Measurements from ENCODE around the gene ROCK2. TPM values are rescaled to one million over a fixed set of nuclear protein-coding genes. Genes with fewer than 3 reads are reported as not detected.

Gene ROCK2
- total RNA-seq, 4 donors from 2014 or later = 90.0 to 119 (median 101) TPM

- peaks cover 0 to 3% (median 0%) of the 10 kb centered on the region in 4 donors for H3K9me3 ChIP-seq
- H3K27ac ChIP-seq (replicated peaks in 1 of 4) = no peak overlapping the region
- H3K27me3 ChIP-seq = no peaks in the 10 kb centered on the region
- intact Hi-C loops (cut with DNase I) = no loop called here
- H3K4me1 ChIP-seq = no peaks in the 10 kb centered on the region
- H3K4me3 ChIP-seq = no peak overlapping the region
- no peaks in the 10 kb centered on the region for H3K36me3 ChIP-seq
- TF ChIP-seq, protein P1, sequence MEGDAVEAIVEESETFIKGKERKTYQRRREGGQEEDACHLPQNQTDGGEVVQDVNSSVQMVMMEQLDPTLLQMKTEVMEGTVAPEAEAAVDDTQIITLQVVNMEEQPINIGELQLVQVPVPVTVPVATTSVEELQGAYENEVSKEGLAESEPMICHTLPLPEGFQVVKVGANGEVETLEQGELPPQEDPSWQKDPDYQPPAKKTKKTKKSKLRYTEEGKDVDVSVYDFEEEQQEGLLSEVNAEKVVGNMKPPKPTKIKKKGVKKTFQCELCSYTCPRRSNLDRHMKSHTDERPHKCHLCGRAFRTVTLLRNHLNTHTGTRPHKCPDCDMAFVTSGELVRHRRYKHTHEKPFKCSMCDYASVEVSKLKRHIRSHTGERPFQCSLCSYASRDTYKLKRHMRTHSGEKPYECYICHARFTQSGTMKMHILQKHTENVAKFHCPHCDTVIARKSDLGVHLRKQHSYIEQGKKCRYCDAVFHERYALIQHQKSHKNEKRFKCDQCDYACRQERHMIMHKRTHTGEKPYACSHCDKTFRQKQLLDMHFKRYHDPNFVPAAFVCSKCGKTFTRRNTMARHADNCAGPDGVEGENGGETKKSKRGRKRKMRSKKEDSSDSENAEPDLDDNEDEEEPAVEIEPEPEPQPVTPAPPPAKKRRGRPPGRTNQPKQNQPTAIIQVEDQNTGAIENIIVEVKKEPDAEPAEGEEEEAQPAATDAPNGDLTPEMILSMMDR (IDR thresholded peaks at IDR 0.05) = no peak
- no peak for TF ChIP-seq EP300 (IDR thresholded peaks at IDR 0.05)
- DNase-seq (ENCODE audit: extremely low spot score) = no peak
- 83% methylated on average over 3 of the region's 3 CpGs for WGBS
Measured at GRCh38 chr2:11142330-11142729, 202.1 kb downstream of the ROCK2 start.

DNA sequence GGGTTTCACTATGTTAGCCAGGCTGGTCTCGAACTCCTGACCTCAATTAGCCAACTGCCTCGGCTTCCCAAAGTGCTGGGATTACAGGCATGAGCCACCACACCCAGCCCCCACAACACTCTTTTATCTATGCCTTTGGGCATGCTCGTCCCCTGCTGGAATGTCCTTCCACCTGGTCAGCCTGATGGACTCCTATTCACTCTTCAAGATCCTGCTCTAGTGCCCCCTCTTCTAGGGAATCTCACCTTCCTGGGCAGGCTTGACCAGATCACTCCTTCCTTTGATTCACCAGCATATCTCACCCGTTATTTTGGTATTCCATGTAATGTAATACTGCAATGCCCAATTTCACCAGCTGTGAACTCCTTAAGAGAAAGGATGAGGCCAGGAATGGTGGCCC lies 203.1 kb downstream of the ROCK2 start:
- WGBS = 90% methylated on average over 4 of the region's 4 CpGs
- no peaks in the 10 kb centered on the region for H3K9me3 ChIP-seq
- H3K27me3 ChIP-seq = peaks cover 0 to 5% (median 0%) of the 10 kb centered on the region in 4 donors
- H3K27ac ChIP-seq (replicated peaks in 1 of 4) = no peak overlapping the region
- no peaks in the 10 kb centered on the region for H3K4me1 ChIP-seq
- no peak overlapping the region for H3K4me3 ChIP-seq
- no peaks in the 10 kb centered on the region for H3K36me3 ChIP-seq
- DNase-seq (ENCODE audit: extremely low spot score) = no peak
- TF ChIP-seq EP300 (IDR thresholded peaks at IDR 0.05) = no peak
- TF ChIP-seq, protein P1 (IDR thresholded peaks at IDR 0.05) = no peak
- intact Hi-C loops (cut with DNase I) = no loop called here

GRCh38 chr2:11140492-11140891 lies 203.9 kb downstream of the ROCK2 start:
- intact Hi-C loops (cut with DNase I) = no loop called here
- 79% methylated on average over 4 of the region's 4 CpGs for WGBS
- no peaks in the 10 kb centered on the region for H3K4me1 ChIP-seq
- no peak for DNase-seq (ENCODE audit: extremely low spot score)
- no peak overlapping the region for H3K4me3 ChIP-seq
- H3K27ac ChIP-seq (replicated peaks in 1 of 4) = no peak overlapping the region
- peaks cover 0 to 5% (median 0%) of the 10 kb centered on the region in 4 donors for H3K27me3 ChIP-seq
- TF ChIP-seq, protein P1 (IDR thresholded peaks at IDR 0.05) = no peak
- TF ChIP-seq EP300 (IDR thresholded peaks at IDR 0.05) = no peak
- no peak for TF ChIP-seq POLR2AphosphoS5 (IDR thresholded peaks at IDR 0.05)
- TF ChIP-seq POLR2A (IDR thresholded peaks at IDR 0.05; ENCODE audit: low read depth) = no peak
- H3K9me3 ChIP-seq = no peaks in the 10 kb centered on the region
- H3K36me3 ChIP-seq = no peaks in the 10 kb centered on the region

DNA sequence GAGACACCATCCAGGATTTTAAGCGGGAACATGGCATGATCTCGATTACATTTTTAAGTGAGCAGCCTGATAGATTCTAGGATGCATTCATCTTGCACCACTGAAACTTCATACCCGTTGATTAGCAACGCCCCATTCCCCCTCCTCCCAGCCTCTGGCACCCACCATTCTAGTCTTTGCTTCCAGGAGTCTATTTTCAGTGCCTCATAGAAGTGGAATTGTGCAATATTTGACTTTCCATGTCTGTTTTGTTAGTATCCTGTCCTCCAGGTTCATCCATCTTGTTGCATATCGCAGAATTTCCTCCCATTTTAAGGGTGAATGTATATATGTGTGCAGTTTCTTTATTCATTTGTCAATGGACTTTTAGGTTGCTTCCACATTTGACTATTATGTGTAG lies 210.1 kb downstream of the ROCK2 start:
- Histone ChIP-seq H3K4me1 (peaks cover 16 to 34% (median 31%) of the 10 kb centered on the region in 4 donors), H3K27me3 (peaks cover 0 to 17% (median 0%) of the 10 kb centered on the region in 4 donors), H3K27ac (replicated peaks in 1 of 4) (no peak overlapping the region), H3K9me3 (no peaks in the 10 kb centered on the region), H3K36me3 (no peaks in the 10 kb centered on the region), H3K4me3 (no peak overlapping the region)
- 84% methylated on average over 5 of the region's 5 CpGs for WGBS
- TF ChIP-seq, protein P1 (IDR thresholded peaks at IDR 0.05) = no peak
- TF ChIP-seq POLR2AphosphoS5 (IDR thresholded peaks at IDR 0.05) (no peak), POLR2A (IDR thresholded peaks at IDR 0.05; ENCODE audit: low read depth) (no peak), EP300 (IDR thresholded peaks at IDR 0.05) (no peak)
- intact Hi-C loops (cut with DNase I) = loop anchor here (5.0 to 10.0 kb wide), 4 partner anchors 50 to 450 kb away; no protein-coding TSS in a partner anchor
- DNase-seq (ENCODE audit: extremely low spot score) = no peak

GRCh38 chr2:11133936-11134320 lies 210.5 kb downstream of the ROCK2 start:
- intact Hi-C loops (cut with DNase I) = loop anchor here (2.0 to 10.0 kb wide), 5 partner anchors 21 to 451 kb away; partner anchors contain the start of gene SLC66A3
- TF ChIP-seq, protein P1 (IDR thresholded peaks at IDR 0.05) = no peak
- TF ChIP-seq POLR2AphosphoS5 (IDR thresholded peaks at IDR 0.05) (no peak), EP300 (IDR thresholded peaks at IDR 0.05) (no peak), POLR2A (IDR thresholded peaks at IDR 0.05; ENCODE audit: low read depth) (no peak)
- no peaks in the 10 kb centered on the region for H3K9me3 ChIP-seq
- peak overlapping the region in 3 of 4 donors; percentile 57 to 60 (median 59) for H3K4me3 ChIP-seq
- H3K27me3 ChIP-seq = peaks cover 0 to 17% (median 0%) of the 10 kb centered on the region in 4 donors
- DNase-seq (ENCODE audit: extremely low spot score) = no peak
- H3K36me3 ChIP-seq = no peaks in the 10 kb centered on the region
- H3K27ac ChIP-seq (replicated peaks in 1 of 4) = no peak overlapping the region
- WGBS = 66% methylated on average over 8 of the region's 8 CpGs
- H3K4me1 ChIP-seq = peaks cover 16 to 34% (median 32%) of the 10 kb centered on the region in 4 donors
